Left hindlimb (tissue), 1 donor: ENCODE results near the gene NAMPT.
"Not testable (repeated sequence)": the region's sequence is repeated elsewhere in the genome, so short reads cannot be mapped to it uniquely, and the experiment has no call there.

Experiments used
- DNase-seq: peaks from one replicate; pipeline ENCODE4 v3.0.0-alpha.2; 2018

NAMPT gene

DNA sequence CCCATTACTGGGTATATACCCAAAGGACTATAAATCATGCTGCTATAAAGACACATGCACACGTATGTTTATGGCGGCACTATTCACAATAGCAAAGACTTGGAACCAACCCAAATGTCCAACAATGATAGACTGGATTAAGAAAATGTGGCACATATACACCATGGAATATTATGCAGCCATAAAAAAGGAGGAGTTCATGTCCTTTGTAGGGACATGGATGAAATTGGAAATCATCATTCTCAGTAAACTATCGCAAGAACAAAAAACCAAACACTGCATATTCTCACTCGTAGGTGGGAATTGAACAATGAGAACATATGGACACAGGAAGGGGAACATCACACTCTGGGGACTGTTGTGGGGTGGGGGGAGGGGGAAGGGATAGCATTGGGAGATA lies 13.8 kb upstream of the NAMPT start:
- not testable (repeated sequence) for DNase-seq

DNA sequence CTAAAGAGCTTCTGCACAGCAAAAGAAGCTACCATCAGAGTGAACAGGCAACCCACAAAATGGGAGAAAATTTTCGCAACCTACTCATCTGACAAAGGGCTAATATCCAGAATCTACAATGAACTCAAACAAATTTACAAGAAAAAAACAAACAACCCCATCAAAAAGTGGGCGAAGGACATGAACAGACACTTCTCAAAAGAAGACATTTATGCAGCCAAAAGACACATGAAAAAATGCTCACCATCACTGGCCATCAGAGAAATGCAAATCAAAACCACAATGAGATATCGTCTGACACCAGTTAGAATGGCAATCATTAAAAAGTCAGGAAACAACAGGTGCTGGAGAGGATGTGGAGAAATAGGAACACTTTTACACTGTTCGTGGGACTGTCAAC lies 13.4 kb upstream of the NAMPT start:
- not testable (repeated sequence) for DNase-seq

GRCh38 chr7:106294334-106294733 lies 9.6 kb upstream of the NAMPT start:
- no peak for DNase-seq

GRCh38 chr7:106291247-106291646 lies 6.5 kb upstream of the NAMPT start:
- no peak for DNase-seq

- DNase-seq, result no peak
These were observed 5.5 kb upstream of the NAMPT start for GRCh38 chr7:106290319-106290718.

DNA sequence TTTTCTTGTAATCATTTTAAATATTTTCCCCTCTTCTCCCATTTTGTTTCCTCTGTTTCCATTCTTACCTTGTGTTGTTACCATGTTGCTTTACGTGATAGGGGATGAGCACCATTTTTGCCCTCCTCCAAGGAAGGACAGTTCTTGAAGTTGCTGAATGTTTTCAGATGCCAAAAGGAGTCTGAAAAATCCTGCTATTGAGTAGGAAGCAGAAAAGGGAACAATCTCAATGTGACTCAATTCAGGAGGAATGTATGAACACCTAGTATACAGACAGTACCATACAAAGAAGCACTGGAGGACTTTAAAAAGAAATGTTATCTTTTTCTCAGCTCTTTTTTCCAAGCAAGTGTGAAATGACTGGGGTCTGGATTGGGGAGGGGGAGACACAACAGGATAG lies 5.1 kb upstream of the NAMPT start:
- no peak for DNase-seq

DNA sequence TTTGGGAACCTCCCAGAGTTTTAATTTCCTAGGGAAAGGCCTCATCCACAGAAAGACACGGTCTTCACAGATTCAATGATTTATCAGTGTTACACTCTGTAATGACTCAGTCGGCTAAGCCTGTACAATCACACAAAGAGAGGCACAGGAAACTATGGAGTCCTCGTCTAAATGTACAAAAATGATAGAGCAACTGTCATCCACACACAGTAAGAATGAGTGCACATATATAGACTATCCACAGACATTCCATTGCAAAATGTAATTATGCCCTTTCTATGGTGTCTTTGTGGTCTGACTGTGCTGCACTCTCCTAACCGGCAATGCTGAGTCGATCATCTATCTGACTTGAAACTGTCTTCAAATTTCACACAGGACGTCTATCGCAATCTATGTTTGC lies 3.5 kb upstream of the NAMPT start:
- no peak for DNase-seq

- DNase-seq, result no peak
These were observed 3.0 kb upstream of the NAMPT start for GRCh38 chr7:106287786-106288185.

DNA sequence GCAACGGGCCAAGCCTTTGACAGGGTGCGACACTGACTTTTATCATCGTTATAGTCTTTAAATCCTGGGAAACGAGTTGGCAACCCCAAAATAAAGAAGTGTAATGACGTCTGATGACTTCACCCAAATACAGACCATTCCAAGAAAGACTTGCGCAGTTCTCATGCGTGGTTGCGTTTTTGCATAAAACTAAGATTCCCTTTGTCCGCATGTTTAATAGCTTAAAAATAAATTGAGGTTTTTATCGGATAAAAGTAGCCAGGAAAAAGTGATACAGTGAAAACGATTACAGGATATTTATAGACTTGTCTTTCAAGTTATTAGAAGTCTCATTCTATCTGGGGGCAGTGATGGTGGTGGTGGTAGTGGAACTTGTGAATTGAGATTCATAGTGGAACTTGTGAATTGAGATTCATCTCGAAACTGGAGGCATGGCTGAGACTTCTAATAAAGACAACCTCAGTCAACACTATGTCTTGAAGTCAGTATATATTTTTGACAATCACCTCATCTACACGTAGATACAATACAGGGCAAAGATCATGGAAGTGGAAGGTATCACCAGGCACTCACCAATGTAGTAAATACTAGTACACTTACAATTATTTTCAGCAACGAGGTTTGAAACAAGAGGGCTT lies 1.2 kb upstream of the NAMPT start:
- DNase-seq, result no peak

- DNase-seq, result peak; percentile 98
These were observed 470 bp upstream of the NAMPT start for GRCh38 chr7:106285051-106285854.

GRCh38 chr7:106283831-106284713 lies 711 bp downstream of the NAMPT start:
- peak; percentile 69 for DNase-seq

DNA sequence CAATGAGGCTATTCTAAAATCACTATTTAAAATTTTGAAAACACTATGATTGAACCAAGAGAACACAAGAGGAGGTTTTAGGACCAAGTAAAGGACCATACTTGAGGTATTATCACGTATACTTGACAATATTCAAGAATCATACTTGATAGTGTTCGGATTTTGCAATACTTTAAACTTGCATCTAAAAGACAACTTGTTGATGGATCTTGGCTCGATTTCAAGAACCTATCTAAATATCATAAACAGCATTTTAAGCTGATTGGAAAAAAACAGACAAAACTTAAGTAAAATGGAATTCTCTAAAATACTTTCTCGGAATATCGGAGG lies 1.3 kb downstream of the NAMPT start:
- DNase-seq, result no peak

GRCh38 chr7:106282852-106283251 lies 1.9 kb downstream of the NAMPT start:
- DNase-seq, result no peak

DNA sequence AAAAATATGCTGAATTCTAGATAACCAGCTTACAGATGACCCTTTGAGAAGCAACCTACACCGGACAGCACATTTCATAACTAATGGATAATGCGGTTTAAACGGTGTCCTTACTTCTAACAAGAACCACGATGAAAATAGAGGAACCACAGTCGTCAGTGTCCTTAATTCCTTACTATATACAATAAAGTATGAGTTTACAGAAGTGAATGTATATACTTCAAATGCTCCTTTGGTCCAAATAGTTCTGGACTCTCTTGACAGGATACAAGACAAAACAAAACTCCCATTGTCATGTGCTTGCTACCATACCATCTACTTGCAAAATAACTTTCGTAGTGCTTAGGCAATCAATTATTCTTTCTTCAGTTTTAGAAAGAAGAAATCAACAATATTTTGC lies 2.4 kb downstream of the NAMPT start:
- DNase-seq, result no peak

DNA sequence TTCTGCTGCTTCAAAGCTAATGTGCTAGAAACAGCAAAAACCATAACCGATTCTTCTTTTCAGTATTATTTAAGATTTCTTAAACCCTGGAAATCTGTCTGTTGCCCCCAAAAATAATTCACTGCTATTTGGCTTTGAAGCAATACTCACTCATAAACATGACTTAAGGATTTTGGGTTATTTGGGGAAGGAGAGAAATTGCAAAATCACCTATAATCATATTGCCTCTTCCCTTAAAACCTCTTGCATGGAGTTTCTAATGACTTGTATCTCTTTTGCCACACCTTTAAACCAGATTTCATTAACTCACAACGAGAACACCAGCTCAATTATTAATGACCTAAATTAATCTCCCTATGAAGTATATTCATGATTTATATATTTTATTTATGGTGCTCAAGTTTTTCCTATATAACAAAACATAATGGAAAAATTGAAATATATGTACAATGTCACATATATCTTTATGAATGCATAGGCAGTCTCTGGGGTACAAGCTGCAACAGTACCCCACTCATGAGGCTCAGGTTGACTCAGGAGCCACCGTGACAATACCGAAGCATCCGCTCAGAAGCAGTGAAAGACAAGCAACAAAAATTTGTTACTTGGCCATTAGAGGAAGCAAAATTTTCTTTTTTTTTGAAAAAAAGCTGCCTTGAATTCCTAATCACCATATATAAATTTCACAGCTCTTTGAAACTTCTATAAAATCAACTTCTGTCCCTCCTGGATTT lies 3.0 kb downstream of the NAMPT start:
- no peak for DNase-seq

- no peak for DNase-seq
These were observed 3.7 kb downstream of the NAMPT start for GRCh38 chr7:106281127-106281526.

GRCh38 chr7:106279425-106280197 lies 5.2 kb downstream of the NAMPT start:
- DNase-seq, result no peak

DNA sequence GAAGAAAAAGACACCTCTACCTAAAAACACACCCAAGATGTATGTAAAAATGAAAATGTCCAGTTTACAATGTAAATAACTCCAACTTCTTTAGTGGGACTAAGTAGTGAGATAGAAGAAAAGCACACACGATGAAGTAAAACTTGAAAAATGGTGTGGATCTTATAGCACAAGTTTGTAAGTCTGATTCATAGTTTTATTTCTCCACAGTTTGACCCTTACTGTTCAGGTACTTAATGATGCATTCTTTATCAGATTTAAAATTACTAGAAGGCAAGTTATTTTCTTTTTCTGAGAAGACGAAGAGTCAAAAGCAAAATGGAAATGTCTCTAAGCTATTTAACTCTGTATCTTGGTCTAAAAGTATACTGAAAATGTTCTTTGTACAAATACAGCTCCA lies 6.1 kb downstream of the NAMPT start:
- DNase-seq, result no peak

- no peak for DNase-seq
These were observed 6.8 kb downstream of the NAMPT start for GRCh38 chr7:106277976-106278375.

DNA sequence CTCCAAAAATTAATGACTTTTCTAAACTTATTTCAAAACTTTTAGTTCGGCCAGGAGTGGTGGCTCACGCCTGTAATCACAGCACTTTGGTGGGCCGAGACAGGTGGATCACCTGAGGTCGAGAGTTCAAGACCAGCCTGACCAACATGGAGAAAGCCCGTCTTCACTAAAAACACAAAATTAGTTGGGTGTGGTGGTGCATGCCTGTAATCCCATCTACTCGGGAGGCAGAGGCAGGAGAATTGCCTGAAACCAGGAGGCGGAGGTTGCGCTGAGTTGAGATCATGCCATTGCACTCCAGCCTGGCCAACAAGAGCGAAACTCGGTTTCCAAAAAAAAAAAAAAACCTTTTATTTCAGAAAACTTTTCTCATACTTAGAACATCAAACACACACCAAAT lies 8.3 kb downstream of the NAMPT start:
- DNase-seq, result no peak

DNA sequence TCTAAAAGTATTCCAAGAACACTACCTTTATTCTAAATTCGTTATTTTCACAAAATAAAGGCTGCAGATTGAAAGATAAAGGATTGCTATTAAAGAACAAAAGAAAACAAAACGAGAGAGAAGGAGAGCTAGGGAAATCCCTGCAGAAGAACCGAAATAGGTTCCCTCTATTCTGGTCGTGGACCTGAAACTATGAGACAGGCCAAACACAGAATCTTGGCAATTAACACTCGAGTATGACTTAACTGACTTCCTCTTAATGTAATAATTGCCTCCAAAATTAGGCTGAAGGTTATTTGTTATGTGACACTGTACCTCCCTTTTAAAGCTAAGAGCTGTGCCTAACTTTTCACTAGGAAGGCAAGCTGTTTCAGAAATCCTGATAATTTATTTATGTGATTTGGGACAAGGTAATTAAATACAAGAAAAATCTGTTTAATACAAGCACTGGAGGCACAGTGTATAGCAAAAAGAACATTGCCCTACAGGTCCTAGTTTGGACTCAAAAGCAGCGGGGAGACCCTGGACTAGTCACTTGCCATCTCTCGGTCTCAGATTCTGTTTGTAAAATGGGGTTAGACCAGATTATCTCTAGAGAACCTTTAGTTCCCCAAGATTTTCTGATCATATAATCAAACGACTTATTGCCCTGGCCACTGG lies 11.6 kb downstream of the NAMPT start:
- DNase-seq, result no peak
